ENCODE measurements around the gene TEP1. TPM values are rescaled to one million over a fixed set of nuclear protein-coding genes. Genes with fewer than 3 reads are reported as not detected.

TEP1 gene
- total RNA-seq, 4 donors from 2014 or later, result 72.2 to 216 (median 79.9) TPM

DNA sequence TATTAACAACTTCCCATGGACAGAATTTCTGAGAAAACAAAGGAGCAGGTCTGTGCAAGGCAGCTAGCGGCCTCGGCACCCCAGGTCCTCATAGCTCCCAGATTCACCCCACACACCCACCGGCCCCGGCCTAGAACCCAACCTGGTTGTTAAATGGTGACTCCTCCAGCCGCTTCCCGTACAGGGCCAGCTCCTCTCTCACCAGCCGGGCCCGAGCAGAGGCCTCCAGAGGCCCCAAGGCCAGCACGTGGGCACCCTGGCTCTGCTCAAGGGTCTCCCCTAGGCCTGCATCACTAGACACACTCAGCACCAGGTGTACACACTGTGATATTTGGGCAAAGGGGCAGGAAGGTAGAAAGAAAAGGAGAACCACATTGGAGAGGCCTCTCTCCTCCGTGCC lies 30.3 kb downstream of the TEP1 start:
- Histone ChIP-seq H3K4me1 (no peaks in the 10 kb centered on the region), H3K4me3 (no peak overlapping the region), H3K27me3 (no peaks in the 10 kb centered on the region), H3K36me3 (peaks cover 0 to 96% (median 43%) of the 10 kb centered on the region in 4 donors), H3K9me3 (no peaks in the 10 kb centered on the region), H3K27ac (no peak overlapping the region)
- WGBS, 2 donors (ENCODE audit: low coverage in 1 of 2), result 78 to 94% methylated on average over 3 to 10 of the region's 10 CpGs
- in situ Hi-C loops (cut with MboI; ENCODE audit: low pct_ligation_motif_present in 1 of 4, low pct_unique_long_range_greater_than_20kb in 1 of 4, low sequenced_read_pairs in 3 of 4), result no loop called here
- no peak for TF ChIP-seq POLR2A (IDR thresholded peaks at IDR 0.05)
- TF ChIP-seq CTCF (IDR thresholded peaks at IDR 0.05), result no peak
- no peak for TF ChIP-seq POLR2AphosphoS5 (IDR thresholded peaks at IDR 0.05)
- no peak for TF ChIP-seq EP300 (IDR thresholded peaks at IDR 0.05; ENCODE audit: low read depth)
- intact Hi-C loops (cut with DNase I; ENCODE audit: low total_unique reads), result no loop called here
- DNase-seq, result no peak

- intact Hi-C loops (cut with DNase I; ENCODE audit: low total_unique reads), result no loop called here
- TF ChIP-seq EP300 (IDR thresholded peaks at IDR 0.05; ENCODE audit: low read depth), result no peak
- no peak for TF ChIP-seq CTCF (IDR thresholded peaks at IDR 0.05)
- no peak for TF ChIP-seq POLR2AphosphoS5 (IDR thresholded peaks at IDR 0.05)
- TF ChIP-seq POLR2A (IDR thresholded peaks at IDR 0.05), result no peak
- no peak overlapping the region for H3K4me3 ChIP-seq
- no peaks in the 10 kb centered on the region for H3K27me3 ChIP-seq
- H3K36me3 ChIP-seq, result peaks cover 0 to 94% (median 41%) of the 10 kb centered on the region in 4 donors
- peaks cover 0 to 2% (median under 1%) of the 10 kb centered on the region in 4 donors for H3K4me1 ChIP-seq
- DNase-seq, result no peak
- in situ Hi-C loops (cut with MboI; ENCODE audit: low pct_ligation_motif_present in 1 of 4, low pct_unique_long_range_greater_than_20kb in 1 of 4, low sequenced_read_pairs in 3 of 4), result no loop called here
- WGBS, 2 donors (ENCODE audit: low coverage in 1 of 2), result 92 to 93% methylated on average over 8 to 10 of the region's 12 CpGs
- H3K27ac ChIP-seq, result no peak overlapping the region
- no peaks in the 10 kb centered on the region for H3K9me3 ChIP-seq
Observed at GRCh38 chr14:20382526-20382925, 30.8 kb downstream of the TEP1 start.

DNA sequence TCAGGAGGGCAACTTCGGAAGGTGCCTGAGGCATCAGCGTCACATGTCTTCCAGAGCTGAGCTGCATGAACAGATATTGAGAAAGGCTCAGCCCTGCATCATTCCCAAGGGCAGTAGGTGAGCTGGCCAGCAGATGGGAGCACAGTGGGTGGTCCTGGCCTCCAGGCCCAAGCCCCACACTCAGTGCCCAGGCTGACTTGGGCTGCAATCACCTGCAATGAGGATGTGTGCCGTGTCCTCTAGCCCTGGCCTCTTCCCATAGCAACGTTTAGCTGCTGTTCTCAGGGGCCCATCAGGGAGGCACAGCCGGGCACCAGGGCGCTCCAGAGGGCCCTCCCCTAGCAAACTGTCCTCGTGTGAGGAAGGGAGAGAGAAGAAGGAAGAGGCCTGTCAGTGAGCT lies 32.0 kb downstream of the TEP1 start:
- intact Hi-C loops (cut with DNase I; ENCODE audit: low total_unique reads), result no loop called here
- TF ChIP-seq CTCF (IDR thresholded peaks at IDR 0.05) (no peak), POLR2AphosphoS5 (IDR thresholded peaks at IDR 0.05) (no peak), POLR2A (IDR thresholded peaks at IDR 0.05) (no peak), EP300 (IDR thresholded peaks at IDR 0.05; ENCODE audit: low read depth) (no peak)

DNA sequence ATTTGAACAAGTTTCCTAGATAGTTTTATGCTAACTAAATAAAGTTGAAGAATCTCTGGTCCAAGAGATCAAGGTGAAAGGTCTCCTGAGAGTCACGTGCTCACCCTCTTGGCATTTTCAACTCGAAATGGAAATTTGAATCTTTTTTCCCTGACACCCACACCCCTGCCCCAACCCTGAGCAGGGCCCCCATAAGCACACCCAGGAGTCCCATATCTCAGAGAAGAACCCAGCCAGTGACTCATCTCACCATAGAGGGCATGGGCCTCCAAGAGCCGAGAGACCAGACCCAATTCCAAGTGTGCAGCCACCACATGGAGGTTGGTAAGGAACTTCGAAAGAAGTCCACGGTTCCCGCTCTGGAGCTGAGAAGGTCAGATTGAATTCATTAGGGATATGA lies 32.6 kb downstream of the TEP1 start:
- in situ Hi-C loops (cut with MboI; ENCODE audit: low pct_ligation_motif_present in 1 of 4, low pct_unique_long_range_greater_than_20kb in 1 of 4, low sequenced_read_pairs in 3 of 4) (no loop called here), intact Hi-C loops (cut with DNase I; ENCODE audit: low total_unique reads) (no loop called here)
- H3K9me3 ChIP-seq, result no peaks in the 10 kb centered on the region
- H3K27ac ChIP-seq, result no peak overlapping the region
- no peak for DNase-seq
- no peak overlapping the region for H3K4me3 ChIP-seq
- no peak for TF ChIP-seq CTCF (IDR thresholded peaks at IDR 0.05)
- TF ChIP-seq EP300 (IDR thresholded peaks at IDR 0.05; ENCODE audit: low read depth), result no peak
- TF ChIP-seq POLR2A (IDR thresholded peaks at IDR 0.05), result no peak
- no peak for TF ChIP-seq POLR2AphosphoS5 (IDR thresholded peaks at IDR 0.05)
- peaks cover 0 to 95% (median 42%) of the 10 kb centered on the region in 4 donors for H3K36me3 ChIP-seq
- peaks cover 0 to 19% (median 12%) of the 10 kb centered on the region in 4 donors for H3K4me1 ChIP-seq
- WGBS, 2 donors (ENCODE audit: low coverage in 1 of 2), result 88% methylated on average over 6 of the region's 6 CpGs; no CpG with 5 or more reads in 1 of the 2 donors
- no peaks in the 10 kb centered on the region for H3K27me3 ChIP-seq

More for the DNA sequence above, 32.0 kb downstream of the TEP1 start:
- Histone ChIP-seq H3K9me3 (no peaks in the 10 kb centered on the region), H3K4me1 (peaks cover 0 to 14% (median 9%) of the 10 kb centered on the region in 4 donors), H3K27me3 (no peaks in the 10 kb centered on the region), H3K27ac (no peak overlapping the region), H3K4me3 (no peak overlapping the region), H3K36me3 (peaks cover 0 to 97% (median 42%) of the 10 kb centered on the region in 4 donors)
- no peak for DNase-seq
- 90 to 100% methylated on average over 2 to 6 of the region's 7 CpGs for WGBS, 2 donors (ENCODE audit: low coverage in 1 of 2)
- in situ Hi-C loops (cut with MboI; ENCODE audit: low pct_ligation_motif_present in 1 of 4, low pct_unique_long_range_greater_than_20kb in 1 of 4, low sequenced_read_pairs in 3 of 4), result no loop called here

Measured in transverse colon (tissue), 4 donors.